Activated CD4-positive, alpha-beta T cell treated with anti-CD3 and anti-CD28 coated beads for 24 hours (primary cell): Measurements from ENCODE around the gene DYRK3.
"Not testable (repeated sequence)": the region's sequence is repeated elsewhere in the genome, so short reads cannot be mapped to it uniquely, and the experiment has no call there.

ENCODE experiments used
- DNase-seq, 2 donors: peaks; one replicate each; pipeline ENCODE4 v3.0.0-alpha.2; 2020; ENCODE audit warnings: low read depth in 2 of 2

Gene DYRK3

GRCh38 chr1:206631085-206631509 lies 4.2 kb upstream of the DYRK3 start:
- no peak for DNase-seq

DNA sequence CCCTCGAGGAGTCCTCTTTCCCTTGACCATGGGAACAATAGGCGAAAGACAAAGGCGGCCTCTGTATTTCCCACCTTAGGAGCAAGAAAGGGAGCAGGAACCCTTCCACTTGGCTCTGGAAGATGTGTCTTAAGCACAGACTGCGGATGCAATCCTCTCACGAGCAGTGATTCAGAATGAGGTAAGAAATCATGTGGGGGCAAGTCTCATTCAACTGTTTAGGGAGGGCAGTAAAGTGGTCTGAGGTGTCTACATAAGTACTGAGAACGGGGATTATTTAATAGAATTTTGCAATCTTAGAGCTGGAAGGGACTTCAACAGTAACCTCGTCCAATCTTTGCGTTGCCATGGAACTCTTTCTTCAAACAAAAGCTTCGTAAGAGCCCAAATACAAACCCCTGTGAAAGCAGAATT lies 1.6 kb upstream of the DYRK3 start:
- no peak for DNase-seq

DNA sequence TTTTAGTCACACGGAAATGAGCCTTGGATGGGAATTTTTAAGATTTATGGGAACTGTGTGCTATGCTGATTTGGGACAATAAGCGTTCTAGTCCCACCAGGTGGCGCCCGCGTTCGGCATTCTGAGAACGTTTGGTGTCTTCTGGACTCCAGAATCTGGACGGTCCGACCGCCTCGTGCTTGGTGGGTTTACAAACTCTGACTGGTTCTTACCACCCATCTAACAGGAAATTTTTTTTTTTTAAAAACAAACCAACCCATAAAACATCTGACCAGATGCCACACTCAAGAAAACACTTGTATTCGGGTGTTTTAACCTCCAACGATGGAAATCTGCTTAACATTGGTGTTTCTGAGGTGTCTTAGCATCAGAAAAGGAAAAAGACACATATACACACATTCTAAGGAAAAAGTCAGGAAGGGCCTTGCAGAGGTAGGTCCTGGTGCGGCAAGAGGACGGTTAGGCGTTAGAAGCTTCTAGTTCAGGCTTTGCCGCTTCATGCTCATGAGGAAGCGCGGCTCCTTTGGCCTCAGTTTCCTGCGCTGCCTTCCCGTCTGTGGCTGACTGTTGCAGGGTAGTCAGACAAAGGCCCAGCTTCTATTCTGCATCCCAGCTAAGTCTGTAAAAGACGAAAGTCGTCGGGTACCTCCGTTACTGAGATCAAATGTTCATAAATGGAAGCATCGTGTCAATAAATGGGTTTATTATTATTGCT lies 814 bp upstream of the DYRK3 start:
- DNase-seq: peak; percentile 65 to 73

DNA sequence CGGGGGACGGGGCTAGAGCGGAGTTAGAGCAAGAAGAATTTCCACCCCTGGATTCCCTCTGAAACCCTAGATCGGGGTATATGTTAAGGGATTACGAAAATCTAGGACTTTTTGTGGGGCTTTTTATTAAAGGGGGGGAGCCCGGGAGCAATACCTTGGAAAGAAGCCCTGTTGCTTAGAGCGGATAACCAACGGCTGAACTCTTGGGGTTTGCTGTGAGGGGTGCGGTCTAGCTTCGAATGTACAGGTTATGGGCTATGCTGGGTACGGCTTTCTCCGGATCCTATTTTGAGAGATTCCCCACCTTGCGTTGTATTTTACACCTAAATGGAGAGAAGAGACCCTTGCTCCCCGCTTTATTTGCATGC lies 626 bp downstream of the DYRK3 start:
- DNase-seq: no peak

GRCh38 chr1:206636671-206637070 lies 1.3 kb downstream of the DYRK3 start:
- DNase-seq: no peak

DNA sequence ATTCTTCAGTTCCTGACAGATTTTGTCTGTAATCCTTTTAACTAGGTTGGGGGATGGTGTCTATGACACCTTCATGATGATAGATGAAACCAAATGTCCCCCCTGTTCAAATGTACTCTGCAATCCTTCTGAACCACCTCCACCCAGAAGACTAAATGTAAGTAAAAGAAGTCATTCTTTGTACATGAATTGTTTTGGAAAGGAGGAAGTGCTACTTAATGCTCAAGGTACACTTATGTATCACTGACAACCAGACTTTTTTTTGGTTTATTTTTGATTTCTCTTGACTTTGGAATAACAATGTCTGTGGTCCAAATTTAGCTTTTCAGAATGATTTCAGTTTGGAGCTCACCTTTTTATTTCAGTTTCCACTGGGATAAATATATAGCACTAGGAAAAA lies 2.3 kb downstream of the DYRK3 start:
- no peak for DNase-seq

DNA sequence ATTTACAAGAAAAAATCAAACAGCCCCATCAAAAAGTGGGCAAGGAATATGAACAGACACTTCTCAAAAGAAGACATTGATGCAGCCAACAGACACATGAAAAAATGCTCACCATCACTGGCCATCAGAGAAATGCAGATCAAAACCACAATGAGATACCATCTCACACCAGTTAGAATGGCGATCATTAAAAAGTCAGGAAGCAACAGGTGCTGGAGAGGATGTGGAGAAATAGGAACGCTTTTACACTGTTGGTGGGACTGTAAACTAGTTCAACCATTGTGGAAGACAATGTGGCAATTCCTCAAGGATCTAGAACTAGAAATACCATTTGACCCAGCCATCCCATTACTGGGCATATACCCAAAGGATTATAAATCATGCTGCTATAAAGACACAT lies 6.7 kb downstream of the DYRK3 start:
- DNase-seq: not testable (repeated sequence)

DNA sequence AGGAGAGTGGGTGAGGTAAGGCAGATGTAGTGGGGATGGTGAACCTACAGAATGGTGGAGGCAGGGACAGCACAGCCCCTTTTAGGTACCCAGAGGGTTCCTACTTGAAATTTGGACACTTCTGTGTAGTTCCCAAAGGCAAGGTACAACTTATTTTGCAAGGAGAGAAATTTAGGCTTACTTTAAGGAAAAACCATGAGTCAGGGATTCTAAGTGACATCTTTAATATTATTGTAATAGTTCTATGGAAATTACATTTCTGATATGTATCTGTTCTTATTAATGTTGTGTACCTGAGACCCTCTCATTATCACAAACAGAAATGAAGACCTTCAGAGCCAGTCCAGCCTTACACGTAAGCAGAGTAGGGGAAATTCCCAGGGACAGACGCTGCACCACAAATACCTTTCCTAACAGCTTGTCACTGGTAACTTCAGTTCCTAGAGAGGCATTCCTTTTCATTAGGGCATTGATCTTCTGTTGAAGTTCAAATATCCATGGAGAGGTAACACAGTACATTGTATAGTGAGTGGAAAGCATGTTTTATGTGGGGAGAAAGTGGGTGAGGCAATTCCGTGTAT lies 7.9 kb downstream of the DYRK3 start:
- DNase-seq: no peak

DNA sequence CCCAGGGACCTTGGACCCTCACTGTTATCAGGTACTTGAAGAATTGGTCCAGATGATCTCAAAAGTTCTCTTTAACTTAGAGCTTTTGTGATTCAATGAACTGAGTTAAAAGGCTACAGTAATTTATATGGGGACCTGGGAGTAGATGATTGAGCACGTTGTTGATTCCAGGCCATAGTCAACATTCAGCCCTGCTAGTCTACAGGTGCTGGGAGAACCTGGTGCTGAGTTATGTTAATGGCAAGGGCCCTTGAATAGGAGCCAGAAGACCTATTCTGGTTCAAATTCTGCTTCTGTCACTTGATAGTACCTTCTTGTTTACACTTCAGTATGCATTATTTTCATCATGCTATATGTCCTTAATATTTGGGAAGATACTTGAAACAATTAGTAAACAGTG lies 11.2 kb downstream of the DYRK3 start:
- DNase-seq: no peak

GRCh38 chr1:206647224-206647623 lies 11.9 kb downstream of the DYRK3 start:
- DNase-seq: no peak

GRCh38 chr1:206649261-206649921 lies 14.1 kb downstream of the DYRK3 start:
- DNase-seq: no peak

- no peak for DNase-seq
Observed at GRCh38 chr1:206651014-206651413, 15.7 kb downstream of the DYRK3 start.

- DNase-seq: no peak
Observed at GRCh38 chr1:206651958-206652890, 16.9 kb downstream of the DYRK3 start.

GRCh38 chr1:206653715-206654459 lies 18.6 kb downstream of the DYRK3 start:
- DNase-seq: no peak

- DNase-seq: no peak
Observed at GRCh38 chr1:206654828-206655227, 19.5 kb downstream of the DYRK3 start.

DNA sequence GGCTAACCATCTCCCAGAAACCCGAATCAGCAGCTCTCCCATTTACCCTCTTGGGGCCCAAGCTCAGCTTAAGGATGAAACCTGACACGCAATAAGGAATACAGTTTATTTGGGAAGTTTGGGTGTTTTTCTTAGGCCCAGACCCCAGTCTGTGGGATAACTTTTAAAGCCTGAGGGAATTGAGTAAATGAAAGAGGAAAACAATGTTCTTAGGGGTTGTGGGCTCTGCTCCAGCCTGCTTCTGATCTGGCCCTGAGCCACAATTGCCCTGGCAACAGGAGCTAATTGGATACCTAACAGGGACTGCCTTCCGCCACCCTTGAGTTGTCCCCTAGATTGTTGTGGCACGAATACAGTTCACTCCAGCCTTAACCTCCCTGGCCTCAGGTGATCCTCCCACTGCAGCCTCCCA lies 20.1 kb downstream of the DYRK3 start:
- no peak for DNase-seq

DNA sequence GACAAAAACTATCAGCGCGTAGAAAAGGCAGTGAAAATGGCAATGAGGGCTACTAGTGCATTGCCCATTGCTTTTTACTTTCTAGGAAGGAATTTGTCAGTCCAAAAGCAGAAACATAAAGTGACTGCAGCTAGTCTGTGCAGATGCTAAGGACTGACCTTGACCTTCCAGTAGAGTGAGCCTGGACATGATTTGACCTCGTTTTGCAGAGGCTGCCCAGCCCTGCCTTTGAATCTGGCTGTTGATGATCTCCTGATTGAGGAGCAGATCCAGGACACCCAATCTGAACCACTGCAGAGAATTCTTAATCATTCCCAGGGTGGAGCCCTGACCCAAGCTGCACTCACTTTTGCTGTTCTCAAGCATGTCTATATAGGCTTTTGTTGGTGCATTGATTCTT lies 21.6 kb downstream of the DYRK3 start:
- DNase-seq: no peak

- DNase-seq: no peak
Observed at GRCh38 chr1:206657751-206658150, 22.4 kb downstream of the DYRK3 start.

DNA sequence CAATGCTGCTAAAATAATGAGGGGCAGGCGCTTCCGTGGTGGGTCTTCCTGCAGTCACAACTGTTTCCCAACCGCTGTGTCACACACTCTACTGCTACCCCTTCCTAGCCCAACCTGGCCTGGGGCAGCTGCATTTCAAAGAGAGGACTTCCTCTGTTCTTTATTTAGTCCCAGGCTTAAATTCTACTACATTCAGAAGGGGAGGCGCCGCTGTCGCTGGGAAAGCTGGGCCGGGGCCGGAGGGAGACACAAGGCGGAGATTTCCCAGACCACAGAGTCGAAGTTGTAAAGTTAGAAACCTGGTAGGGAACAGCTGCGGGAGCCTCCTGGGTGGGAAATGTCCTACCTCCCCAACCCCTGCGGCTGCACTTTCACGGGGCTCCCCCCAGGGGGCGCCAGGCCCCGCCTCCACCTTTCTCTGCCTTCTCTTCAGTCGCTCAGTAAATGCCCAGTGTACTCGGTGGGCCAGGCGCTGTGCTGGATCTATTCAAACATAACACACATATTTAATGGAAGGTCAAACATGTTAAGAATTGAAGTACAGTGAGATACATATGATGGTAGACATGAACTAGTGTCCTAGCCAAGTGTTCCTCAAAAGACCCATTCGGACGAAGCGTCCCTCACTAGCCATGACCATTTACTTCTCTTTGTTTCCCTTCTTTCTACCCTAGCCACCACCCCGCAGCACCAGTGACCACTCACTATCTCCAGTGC lies 23.1 kb downstream of the DYRK3 start:
- DNase-seq: peak in 1 of 2 donors; percentile 45

GRCh38 chr1:206658981-206659273 lies 23.6 kb downstream of the DYRK3 start:
- DNase-seq: no peak

GRCh38 chr1:206660136-206660535 lies 24.8 kb downstream of the DYRK3 start:
- no peak for DNase-seq
